ENCODE measurements around the gene ZP1. TPM values are rescaled to one million over a fixed set of nuclear protein-coding genes. Genes with fewer than 3 reads are reported as not detected.

The ZP1 gene
- total RNA-seq, 6 donors from 2014 or later = not detected

DNA sequence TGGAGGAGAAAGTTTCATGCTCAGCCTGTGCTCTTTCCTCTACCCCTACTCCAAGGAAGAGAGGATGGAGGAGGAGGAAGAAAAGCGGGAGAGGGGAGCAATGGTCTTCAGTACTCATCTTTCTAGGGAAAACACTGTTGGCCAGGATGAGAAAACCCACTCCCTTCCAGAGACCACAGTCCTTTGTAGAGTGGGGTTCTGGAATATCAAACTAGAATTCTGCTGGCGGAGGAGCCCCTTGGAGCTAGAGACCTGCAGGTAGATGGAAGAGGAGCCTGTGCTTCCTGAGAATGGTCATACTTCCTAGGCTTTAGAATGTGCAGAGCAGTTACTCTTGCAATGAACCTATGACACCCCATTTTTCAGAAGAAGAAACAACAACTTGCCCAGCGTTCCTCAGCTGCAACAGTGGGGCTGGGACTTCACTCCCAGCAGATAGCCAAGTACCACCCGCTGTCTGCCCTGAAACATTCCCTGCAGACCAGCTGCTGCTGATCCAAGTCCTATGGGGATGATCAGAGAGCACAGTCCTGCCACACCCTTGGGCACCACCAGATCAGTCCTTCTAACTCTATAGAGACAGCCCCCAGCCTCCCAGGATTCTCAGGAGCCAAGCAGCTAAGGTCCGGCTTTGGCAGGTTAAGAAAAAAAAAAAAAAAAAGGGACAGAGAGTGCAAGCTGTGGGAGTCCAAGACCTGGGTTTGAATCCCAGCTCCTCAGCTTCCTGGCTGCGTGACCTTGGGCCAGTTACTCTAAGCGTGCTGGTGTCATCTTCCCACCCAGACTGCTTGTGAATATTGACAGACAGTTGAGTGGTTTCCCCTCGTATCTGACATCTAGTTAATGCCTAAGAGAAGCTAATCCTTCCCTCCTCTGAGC is 12.3 kb upstream of the ZP1 start:
- 58 to 61% methylated on average over 7 to 8 of the region's 8 CpGs for WGBS, 2 donors
- H3K27ac ChIP-seq = no peak overlapping the region
- no peaks in the 10 kb centered on the region for H3K9me3 ChIP-seq
- no peaks in the 10 kb centered on the region for H3K27me3 ChIP-seq
- H3K4me1 ChIP-seq = no peaks in the 10 kb centered on the region
- H3K4me3 ChIP-seq = no peak overlapping the region
- TF ChIP-seq POLR2A (IDR thresholded peaks at IDR 0.05) (no peak), EP300 (IDR thresholded peaks at IDR 0.05) (no peak), POLR2AphosphoS5 (IDR thresholded peaks at IDR 0.05) (no peak)
- TF ChIP-seq, protein P1, sequence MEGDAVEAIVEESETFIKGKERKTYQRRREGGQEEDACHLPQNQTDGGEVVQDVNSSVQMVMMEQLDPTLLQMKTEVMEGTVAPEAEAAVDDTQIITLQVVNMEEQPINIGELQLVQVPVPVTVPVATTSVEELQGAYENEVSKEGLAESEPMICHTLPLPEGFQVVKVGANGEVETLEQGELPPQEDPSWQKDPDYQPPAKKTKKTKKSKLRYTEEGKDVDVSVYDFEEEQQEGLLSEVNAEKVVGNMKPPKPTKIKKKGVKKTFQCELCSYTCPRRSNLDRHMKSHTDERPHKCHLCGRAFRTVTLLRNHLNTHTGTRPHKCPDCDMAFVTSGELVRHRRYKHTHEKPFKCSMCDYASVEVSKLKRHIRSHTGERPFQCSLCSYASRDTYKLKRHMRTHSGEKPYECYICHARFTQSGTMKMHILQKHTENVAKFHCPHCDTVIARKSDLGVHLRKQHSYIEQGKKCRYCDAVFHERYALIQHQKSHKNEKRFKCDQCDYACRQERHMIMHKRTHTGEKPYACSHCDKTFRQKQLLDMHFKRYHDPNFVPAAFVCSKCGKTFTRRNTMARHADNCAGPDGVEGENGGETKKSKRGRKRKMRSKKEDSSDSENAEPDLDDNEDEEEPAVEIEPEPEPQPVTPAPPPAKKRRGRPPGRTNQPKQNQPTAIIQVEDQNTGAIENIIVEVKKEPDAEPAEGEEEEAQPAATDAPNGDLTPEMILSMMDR (IDR thresholded peaks at IDR 0.05) = no peak
- peaks cover 0 to 31% (median 17%) of the 10 kb centered on the region in 4 donors for H3K36me3 ChIP-seq
- ATAC-seq (ENCODE audit: low FRiP score in 2 of 2) (no peak), DNase-seq (no peak)

DNA sequence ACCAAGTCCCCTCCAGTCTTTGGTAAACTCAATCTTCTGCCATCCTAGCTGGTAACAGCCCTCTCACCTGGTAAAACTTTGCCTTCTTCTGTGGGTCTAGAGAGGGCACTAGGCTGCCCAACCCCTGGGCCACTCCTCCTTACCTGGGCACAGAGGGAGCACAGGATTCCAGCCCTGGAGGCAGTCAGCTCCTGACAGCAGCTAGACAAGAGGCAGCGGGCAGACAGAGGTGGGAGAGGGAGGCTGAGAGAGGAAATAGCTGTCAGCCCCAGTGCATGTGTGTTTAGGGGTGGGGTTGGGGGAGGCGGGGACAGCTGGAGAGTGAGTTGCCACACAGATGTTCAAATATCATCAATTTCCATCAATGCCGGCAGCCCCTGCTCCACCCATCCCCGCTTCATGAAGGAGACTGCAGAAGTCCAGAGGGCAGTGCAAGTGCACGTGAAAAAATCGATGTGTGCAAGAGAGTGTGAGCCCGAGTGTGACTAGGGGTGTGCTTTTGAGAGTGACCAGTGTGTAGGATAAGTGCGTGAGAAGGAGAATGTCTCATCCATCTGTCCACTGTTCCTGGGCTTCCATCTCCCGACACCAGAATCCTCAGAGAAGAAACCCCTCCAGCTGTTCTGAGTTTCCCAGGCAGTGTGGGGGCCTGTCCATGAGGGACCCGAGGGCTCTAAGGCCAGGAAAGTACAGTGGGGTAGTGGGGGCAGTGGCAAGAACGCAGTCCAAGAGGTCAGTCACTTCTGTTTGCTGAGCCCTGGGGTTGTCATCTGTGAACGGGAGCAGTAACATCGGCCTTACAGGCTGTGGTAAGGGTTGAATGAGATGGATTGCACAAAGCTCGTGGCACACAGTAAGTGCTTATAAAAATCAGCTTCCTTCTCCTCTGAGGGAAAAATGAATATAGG is 11.4 kb upstream of the ZP1 start, which contains the start of gene PTGDR2:
Gene PTGDR2, minus strand, starts transcription at position 225 of the 908 bp plus-strand sequence. CDS start 2,228 bp downstream, outside the sequence.
- Histone ChIP-seq H3K27me3 (no peaks in the 10 kb centered on the region), H3K4me3 (no peak within 1 kb of the TSS), H3K36me3 (peaks cover 0 to 22% (median 8%) of the 10 kb centered on the region in 4 donors), H3K9me3 (no peaks in the 10 kb centered on the region), H3K27ac (no peak within 1 kb of the TSS), H3K4me1 (no peaks in the 10 kb centered on the region)
- DNase-seq (no peak), ATAC-seq (ENCODE audit: low FRiP score in 2 of 2) (no peak)
- WGBS, 2 donors = 33 to 47% methylated on average over 14 of the region's 14 CpGs
- no peak for TF ChIP-seq POLR2AphosphoS5 (IDR thresholded peaks at IDR 0.05)
- TF ChIP-seq EP300 (IDR thresholded peaks at IDR 0.05) = no peak
- TF ChIP-seq POLR2A (IDR thresholded peaks at IDR 0.05) = no peak
- TF ChIP-seq, protein P1 (IDR thresholded peaks at IDR 0.05) = no peak

DNA sequence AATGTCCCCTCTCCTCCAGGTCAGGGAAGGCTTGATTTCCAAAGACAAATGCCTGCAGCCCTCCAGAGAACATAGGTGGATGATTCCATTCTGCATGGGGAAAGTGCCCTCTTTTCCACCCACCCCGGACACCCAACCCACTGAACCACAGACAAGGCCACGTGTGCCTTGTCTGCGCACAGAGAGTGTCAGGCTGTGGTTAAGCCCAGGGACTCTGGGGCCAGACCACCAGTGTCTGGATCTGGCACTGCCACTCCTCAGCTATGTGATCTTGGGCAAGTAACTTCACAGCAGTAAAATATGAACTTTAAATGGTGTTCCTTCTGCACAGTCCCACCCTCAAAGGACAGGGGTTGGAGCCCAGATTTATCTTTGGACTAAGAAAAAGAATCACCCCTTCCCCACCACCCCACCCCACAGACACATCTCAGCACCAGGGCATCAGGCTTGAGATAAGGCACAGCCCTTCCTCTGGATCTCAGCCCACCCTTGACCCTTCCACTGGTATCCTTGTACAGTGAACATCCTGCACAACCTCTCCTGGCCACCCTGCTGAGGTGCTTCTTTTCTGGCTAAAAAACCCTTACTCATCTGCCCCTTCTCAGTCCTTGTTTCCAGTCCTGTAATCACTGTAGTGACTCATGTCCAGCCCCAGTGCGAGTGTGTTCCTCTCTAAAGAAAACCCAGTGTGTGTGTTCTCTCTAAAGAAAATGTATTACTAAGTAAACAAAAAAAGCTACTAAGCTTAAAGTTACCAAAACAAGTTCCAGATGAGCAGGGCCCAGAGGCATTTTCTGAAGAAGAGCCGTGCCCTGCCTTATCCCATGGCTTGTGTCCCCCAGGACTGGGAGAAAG is 9.7 kb upstream of the ZP1 start:
- Histone ChIP-seq H3K4me1 (no peaks in the 10 kb centered on the region), H3K36me3 (peaks cover 0 to 8% (median 0%) of the 10 kb centered on the region in 4 donors), H3K27ac (no peak overlapping the region), H3K4me3 (no peak overlapping the region), H3K27me3 (no peaks in the 10 kb centered on the region), H3K9me3 (no peaks in the 10 kb centered on the region)
- ATAC-seq (ENCODE audit: low FRiP score in 2 of 2) (no peak), DNase-seq (no peak)
- TF ChIP-seq, protein P1 (IDR thresholded peaks at IDR 0.05) = no peak
- TF ChIP-seq POLR2A (IDR thresholded peaks at IDR 0.05) (no peak), POLR2AphosphoS5 (IDR thresholded peaks at IDR 0.05) (no peak), EP300 (IDR thresholded peaks at IDR 0.05) (no peak)
- 85 to 95% methylated on average over 2 to 5 of the region's 5 CpGs for WGBS, 2 donors

DNA sequence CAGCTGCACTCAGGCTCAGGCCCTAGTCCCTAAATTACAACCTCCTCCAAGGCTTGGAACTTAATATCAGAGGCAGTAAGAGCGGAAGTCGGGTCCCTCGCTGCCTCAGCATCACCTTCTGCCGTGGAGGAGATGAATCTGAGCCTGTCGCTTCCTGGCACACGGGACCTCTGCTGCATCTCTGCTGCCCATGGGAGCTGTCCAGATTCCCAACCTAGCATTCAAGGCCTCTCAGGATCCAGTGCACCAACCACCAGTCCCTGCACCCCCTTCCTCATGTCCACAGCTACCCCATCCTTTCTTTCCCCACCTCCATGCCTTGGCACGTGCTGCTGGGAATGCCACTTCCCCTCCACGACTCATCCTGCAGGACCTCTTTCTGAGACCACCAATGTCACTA is 9.1 kb upstream of the ZP1 start:
- no peak for DNase-seq

More for the DNA sequence above, 9.1 kb upstream of the ZP1 start:
- ATAC-seq (ENCODE audit: low FRiP score in 2 of 2) = no peak
- no peak for TF ChIP-seq EP300 (IDR thresholded peaks at IDR 0.05)
- TF ChIP-seq POLR2A (IDR thresholded peaks at IDR 0.05) = no peak
- TF ChIP-seq, protein P1 (IDR thresholded peaks at IDR 0.05) = no peak
- TF ChIP-seq POLR2AphosphoS5 (IDR thresholded peaks at IDR 0.05) = no peak
- Histone ChIP-seq H3K27me3 (no peaks in the 10 kb centered on the region), H3K4me1 (no peaks in the 10 kb centered on the region), H3K36me3 (peaks cover 0 to 2% (median 0%) of the 10 kb centered on the region in 4 donors), H3K27ac (no peak overlapping the region), H3K9me3 (no peaks in the 10 kb centered on the region), H3K4me3 (no peak overlapping the region)
- 75 to 83% methylated on average over 8 of the region's 8 CpGs for WGBS, 2 donors

All from upper lobe of left lung (tissue), 6 donors.